A549 (cell line): ENCODE results near the gene STARD9.

Experiments
- FOXS1 ChIP-seq: fragments of 250-450 bp; sonication (Bioruptor Pico); IDR thresholded peaks from 2 replicates; pipeline ENCODE4 v1.5.0; 2020; ENCODE audit warnings: mild to moderate bottlenecking, moderate library complexity
- POLR2A ChIP-seq: IDR thresholded peaks from 2 replicates; pipeline ENCODE4 v1.6.1; 2012; ENCODE audit warnings: mild to moderate bottlenecking, low read length
- TF ChIP-seq, protein P1 (sequence below): fragments of >200 bp; sonication (Bioruptor Twin); formaldehyde crosslinking; IDR thresholded peaks from 3 replicates; pipeline ENCODE4 v1.5.1; 2016
- TF ChIP-seq, protein P2 (sequence below): fragments of 450-650 bp; IDR thresholded peaks from 2 replicates; pipeline ENCODE4 v1.6.1; 2014; ENCODE audit warnings: antibody characterized with exemption
- TF ChIP-seq, protein P3 (sequence below): fragments of 150-350 bp; IDR thresholded peaks from 2 replicates; pipeline ENCODE4 v1.6.1; 2014; ENCODE audit warnings: low read depth, mild to moderate bottlenecking, low read length

DNA sequence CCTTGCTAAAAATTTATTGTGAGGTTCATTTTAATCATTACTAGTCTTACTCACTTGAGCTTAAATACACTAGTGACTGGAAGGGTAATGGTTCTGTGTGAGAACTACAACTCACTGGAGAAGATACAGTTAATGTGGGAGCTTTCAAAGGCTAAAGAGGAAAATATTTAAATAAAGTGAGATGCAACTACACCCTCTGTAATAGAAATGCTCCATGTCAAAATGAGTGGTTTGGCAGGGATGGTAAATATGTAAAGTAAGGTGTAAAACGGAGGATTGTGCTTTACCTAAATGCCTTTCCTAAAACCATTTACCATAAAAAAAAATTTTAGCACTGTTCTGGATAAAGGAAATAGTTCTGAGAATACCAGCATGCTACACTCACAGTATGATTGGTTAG is 42.2 kb upstream of the STARD9 start:
- TF ChIP-seq, protein P1, sequence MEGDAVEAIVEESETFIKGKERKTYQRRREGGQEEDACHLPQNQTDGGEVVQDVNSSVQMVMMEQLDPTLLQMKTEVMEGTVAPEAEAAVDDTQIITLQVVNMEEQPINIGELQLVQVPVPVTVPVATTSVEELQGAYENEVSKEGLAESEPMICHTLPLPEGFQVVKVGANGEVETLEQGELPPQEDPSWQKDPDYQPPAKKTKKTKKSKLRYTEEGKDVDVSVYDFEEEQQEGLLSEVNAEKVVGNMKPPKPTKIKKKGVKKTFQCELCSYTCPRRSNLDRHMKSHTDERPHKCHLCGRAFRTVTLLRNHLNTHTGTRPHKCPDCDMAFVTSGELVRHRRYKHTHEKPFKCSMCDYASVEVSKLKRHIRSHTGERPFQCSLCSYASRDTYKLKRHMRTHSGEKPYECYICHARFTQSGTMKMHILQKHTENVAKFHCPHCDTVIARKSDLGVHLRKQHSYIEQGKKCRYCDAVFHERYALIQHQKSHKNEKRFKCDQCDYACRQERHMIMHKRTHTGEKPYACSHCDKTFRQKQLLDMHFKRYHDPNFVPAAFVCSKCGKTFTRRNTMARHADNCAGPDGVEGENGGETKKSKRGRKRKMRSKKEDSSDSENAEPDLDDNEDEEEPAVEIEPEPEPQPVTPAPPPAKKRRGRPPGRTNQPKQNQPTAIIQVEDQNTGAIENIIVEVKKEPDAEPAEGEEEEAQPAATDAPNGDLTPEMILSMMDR = no peak
- TF ChIP-seq, protein P2, sequence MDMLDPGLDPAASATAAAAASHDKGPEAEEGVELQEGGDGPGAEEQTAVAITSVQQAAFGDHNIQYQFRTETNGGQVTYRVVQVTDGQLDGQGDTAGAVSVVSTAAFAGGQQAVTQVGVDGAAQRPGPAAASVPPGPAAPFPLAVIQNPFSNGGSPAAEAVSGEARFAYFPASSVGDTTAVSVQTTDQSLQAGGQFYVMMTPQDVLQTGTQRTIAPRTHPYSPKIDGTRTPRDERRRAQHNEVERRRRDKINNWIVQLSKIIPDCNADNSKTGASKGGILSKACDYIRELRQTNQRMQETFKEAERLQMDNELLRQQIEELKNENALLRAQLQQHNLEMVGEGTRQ = no peak
- TF ChIP-seq POLR2A (no peak), FOXS1 (CRISPR knock-in tag) (no peak)
- TF ChIP-seq, protein P3, sequence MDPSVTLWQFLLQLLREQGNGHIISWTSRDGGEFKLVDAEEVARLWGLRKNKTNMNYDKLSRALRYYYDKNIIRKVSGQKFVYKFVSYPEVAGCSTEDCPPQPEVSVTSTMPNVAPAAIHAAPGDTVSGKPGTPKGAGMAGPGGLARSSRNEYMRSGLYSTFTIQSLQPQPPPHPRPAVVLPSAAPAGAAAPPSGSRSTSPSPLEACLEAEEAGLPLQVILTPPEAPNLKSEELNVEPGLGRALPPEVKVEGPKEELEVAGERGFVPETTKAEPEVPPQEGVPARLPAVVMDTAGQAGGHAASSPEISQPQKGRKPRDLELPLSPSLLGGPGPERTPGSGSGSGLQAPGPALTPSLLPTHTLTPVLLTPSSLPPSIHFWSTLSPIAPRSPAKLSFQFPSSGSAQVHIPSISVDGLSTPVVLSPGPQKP = no peak
